IMR-90 (cell line): ENCODE measurements around the gene COL15A1.
A peak's percentile ranks its signal among the peaks of the same experiment; 100 is the strongest.

Experiments
- CHD1 ChIP-seq: IDR thresholded peaks from 2 replicates; pipeline ENCODE4 v1.6.1; 2012; ENCODE audit warnings: low read depth, low read length, improper control_type of control experiment
- MAFK ChIP-seq: IDR thresholded peaks from 2 replicates; pipeline ENCODE4 v1.6.1; 2012; ENCODE audit warnings: low read depth, low read length, improper control_type of control experiment
- POLR2A ChIP-seq: IDR thresholded peaks from 2 replicates; pipeline ENCODE4 v1.6.1; 2012; ENCODE audit warnings: mild to moderate bottlenecking, low read depth, low read length
- TF ChIP-seq, protein P1 (sequence below): fragments of 150-350 bp; IDR thresholded peaks from 2 replicates; pipeline ENCODE4 v1.6.1; 2016; ENCODE audit warnings: low read depth, mild to moderate bottlenecking, low read length, moderate library complexity, borderline replicate concordance
- TF ChIP-seq, protein P2 (sequence below): conservative IDR thresholded peaks from 2 replicates; pipeline ENCODE4 v1.5.1; 2012; ENCODE audit warnings: mild to moderate bottlenecking, low read depth, low read length, improper control_type of control experiment

GRCh38 chr9:98990181-98990870, 46.6 kb downstream of the COL15A1 start:
- TF ChIP-seq, protein P1, sequence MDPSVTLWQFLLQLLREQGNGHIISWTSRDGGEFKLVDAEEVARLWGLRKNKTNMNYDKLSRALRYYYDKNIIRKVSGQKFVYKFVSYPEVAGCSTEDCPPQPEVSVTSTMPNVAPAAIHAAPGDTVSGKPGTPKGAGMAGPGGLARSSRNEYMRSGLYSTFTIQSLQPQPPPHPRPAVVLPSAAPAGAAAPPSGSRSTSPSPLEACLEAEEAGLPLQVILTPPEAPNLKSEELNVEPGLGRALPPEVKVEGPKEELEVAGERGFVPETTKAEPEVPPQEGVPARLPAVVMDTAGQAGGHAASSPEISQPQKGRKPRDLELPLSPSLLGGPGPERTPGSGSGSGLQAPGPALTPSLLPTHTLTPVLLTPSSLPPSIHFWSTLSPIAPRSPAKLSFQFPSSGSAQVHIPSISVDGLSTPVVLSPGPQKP: no peak
- TF ChIP-seq, protein P2, sequence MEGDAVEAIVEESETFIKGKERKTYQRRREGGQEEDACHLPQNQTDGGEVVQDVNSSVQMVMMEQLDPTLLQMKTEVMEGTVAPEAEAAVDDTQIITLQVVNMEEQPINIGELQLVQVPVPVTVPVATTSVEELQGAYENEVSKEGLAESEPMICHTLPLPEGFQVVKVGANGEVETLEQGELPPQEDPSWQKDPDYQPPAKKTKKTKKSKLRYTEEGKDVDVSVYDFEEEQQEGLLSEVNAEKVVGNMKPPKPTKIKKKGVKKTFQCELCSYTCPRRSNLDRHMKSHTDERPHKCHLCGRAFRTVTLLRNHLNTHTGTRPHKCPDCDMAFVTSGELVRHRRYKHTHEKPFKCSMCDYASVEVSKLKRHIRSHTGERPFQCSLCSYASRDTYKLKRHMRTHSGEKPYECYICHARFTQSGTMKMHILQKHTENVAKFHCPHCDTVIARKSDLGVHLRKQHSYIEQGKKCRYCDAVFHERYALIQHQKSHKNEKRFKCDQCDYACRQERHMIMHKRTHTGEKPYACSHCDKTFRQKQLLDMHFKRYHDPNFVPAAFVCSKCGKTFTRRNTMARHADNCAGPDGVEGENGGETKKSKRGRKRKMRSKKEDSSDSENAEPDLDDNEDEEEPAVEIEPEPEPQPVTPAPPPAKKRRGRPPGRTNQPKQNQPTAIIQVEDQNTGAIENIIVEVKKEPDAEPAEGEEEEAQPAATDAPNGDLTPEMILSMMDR: no peak
- TF ChIP-seq MAFK (no peak), CHD1 (no peak), POLR2A (0 out of 2 replicates have a peak, but pooled peaks have one; percentile 15)
